Measurements from ENCODE around the gene TFAP2C.

DNA sequence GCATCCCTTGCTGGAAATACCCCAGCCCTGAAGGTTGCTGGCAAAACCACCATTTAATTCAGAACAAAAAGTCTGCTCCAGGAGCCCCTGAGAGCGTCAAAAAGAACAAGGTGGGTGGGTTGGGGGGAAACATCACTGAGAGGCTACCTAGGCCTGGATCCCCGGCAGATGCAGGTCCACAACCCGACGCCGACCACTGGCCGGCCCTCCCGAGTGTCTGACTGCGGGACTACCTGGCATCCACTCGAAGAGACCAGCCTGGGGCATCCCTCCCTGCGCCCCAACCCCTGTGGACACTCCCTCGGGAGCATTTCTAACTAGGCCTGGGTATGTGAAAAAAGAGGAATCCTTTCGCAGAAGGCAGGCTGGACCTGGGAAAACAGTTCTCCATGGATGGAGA is 48.9 kb upstream of the TFAP2C start:
- no peak for TF ChIP-seq POLR2A (IDR thresholded peaks at IDR 0.05; ENCODE audit: low read length)
- TF ChIP-seq GATA1 (IDR thresholded peaks at IDR 0.05; ENCODE audit: low read depth, low read length): no peak
